Epidermal melanocyte (primary cell): ENCODE measurements around the gene IFNG-AS1.

Experiments used
- DNase-seq: peaks from one replicate; pipeline ENCODE4 v3.0.0; 2011; ENCODE audit warnings: low spot score; ENCODE audit not compliant: insufficient read length

The IFNG-AS1 gene

DNA sequence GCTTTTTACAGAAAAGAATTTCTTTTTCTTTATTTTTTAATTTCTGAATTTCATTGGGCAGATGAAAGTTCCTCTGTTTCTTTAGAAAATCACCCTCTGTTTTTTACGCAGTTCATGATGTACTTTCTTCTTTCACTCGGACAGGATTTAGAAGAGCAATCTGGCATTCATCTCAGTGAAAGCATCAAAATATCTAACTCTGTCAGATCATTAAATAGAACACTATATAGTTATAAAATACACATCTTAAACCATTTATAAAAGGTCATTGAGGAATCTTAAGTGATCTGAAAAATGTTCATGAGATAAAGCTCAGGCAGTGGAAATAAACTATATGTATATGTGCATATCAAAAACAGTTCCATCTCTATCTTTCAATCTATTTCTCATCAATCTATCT is 3.9 kb downstream of the IFNG-AS1 start:
- no peak for DNase-seq

DNA sequence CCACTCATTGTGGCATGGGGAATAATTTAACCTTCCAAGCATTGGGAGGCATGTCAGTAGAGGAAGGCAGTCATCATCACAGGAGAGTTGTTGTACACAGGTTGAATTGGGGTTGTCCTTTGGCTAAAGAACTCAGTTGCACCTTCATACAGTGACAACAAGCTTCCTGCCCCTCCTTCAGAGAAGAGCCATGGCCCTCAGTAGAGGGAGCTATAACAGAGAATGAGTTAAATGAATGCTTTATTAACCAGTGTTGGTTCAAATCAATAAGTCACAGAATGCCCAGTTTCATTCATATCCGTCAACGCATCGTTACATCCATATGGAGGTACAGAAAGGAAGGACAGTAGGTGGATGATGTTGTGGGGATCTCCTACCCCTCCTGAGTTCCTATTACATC is 4.8 kb downstream of the IFNG-AS1 start:
- DNase-seq = no peak

DNA sequence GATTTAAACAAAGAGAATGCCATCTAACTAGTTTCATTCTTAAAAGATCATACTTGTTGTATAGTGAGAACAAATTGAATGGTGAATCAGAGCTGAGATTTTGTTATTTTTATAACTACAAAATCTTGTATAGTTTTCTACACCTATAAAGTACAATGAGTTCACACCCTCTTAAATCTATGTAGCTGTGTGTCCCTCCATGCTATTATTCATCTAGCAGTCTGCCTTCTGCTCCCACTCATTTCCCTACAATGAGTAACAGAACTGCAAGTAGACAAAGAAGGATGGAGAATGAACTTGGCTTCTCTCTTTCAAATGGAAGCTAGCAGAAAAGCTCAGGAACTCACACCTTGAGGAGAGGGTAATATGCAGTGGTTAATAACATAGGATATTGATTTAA is 7.1 kb downstream of the IFNG-AS1 start:
- DNase-seq = no peak

DNA sequence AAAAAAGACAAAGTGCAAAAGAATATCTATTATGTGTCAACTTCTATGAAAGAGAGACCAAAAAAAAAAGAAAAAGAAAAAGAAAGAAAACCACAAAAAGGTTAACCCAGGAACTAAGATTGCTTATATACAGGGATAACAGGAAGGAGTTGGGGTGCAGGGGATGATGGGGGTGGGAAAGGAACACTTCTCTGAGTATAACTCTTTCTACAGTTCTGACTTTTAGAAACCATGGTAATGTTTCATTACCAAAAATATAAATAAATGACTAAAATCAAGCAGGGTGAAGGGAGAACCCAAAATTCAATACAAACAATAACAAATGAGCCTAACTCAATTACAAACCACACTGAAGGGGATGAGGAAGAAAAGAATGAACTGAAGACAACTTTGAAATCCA is 9.1 kb downstream of the IFNG-AS1 start:
- no peak for DNase-seq

DNA sequence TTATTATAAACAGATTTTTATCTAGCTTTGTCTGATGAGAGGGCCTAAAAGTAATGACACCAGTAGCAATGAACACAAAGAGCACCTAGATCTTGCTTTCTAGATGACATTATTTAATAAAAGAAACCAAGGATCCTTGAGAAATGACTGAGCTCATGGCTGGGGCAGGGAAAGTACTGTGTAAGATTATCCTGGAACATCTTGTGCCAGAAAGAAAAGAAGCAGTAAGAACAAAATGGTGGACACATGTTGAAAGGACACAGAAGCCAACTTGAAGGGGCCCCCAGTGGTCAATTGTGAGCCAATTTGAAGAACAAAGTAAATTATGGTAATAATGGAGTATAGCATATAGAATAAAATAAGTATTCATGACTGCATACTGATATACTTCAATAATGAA is 10.0 kb downstream of the IFNG-AS1 start:
- DNase-seq = no peak

DNA sequence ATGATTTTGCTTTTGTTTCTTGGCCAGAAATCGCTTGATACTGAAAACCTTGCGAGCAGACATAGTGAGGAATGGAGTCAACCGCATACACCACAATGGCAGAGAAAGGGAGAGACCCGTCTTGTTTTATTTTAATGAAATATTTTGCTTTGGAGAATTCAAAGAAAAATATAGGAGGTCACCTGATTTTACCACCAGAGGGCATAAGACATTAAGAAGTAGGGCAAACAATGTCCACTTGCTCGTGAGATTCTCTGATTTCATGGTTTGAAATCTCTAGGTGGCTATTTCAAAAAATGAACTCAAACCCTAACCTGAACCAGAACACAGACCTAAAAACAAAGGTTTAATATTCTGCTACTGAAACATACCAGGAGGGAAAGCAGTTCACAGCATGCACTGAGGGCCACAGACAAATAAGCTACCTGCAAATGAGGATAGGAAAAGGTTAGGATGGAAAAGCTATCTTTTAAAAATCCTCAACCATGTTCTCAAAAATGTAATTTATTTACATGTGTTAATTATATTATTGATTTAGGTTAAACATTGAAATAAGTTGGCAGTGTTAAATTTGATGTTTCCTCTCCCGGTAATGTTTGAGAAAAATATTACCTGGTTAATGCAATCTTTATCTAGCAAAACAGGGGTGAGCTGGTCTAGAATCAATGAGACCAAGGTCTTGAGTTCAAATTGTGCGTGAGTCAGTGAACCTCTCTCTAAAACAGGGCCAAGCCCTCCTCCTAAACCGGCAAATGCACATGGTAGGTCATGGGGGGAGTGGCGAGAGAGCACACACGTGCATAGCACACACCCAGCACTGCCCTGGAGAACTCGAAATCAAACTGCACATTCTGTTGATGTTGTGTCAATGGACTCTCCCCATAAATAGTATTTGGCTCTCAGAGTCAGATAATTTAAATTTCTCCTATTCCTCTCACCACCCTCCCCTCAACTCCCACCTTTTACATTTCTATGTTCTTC is 12.5 kb downstream of the IFNG-AS1 start:
- no peak for DNase-seq

DNA sequence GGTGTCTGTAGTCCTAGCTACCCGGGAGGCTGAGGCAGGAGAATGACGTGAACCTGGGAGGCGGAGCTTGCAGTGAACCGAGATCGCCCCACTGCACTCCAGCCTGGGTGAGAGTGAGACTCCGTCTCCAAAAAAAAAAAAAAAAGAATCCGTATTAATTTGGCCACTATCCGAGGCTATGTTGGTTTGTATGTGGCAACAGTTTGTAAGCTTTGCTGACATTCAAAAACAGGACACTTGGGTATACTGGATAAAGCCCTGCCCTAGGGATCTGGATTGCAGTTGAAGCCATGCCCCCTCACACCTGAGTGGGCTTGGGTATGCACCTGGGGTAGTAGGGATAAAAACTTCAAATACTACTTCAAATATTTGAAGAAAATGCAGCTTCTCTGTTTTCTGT is 14.5 kb downstream of the IFNG-AS1 start:
- DNase-seq = no peak

DNA sequence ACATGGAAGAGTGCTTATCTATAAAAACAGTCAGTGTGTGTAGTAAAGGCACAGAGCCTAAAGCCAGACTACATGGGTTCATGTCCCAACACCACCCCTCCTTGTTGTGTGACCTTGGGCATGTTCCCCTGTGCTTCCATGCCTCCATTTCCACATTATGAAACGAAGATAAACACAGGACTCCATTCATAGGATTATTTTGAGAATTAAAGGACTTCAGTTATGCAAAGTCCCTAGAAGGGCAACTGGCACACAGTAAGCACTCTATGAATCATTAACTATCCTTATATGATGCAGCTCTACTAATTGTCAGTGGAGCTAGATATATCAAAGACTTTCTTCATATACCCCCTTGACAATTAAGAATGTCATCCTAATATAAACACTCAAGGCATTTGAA is 17.8 kb downstream of the IFNG-AS1 start:
- no peak for DNase-seq

DNA sequence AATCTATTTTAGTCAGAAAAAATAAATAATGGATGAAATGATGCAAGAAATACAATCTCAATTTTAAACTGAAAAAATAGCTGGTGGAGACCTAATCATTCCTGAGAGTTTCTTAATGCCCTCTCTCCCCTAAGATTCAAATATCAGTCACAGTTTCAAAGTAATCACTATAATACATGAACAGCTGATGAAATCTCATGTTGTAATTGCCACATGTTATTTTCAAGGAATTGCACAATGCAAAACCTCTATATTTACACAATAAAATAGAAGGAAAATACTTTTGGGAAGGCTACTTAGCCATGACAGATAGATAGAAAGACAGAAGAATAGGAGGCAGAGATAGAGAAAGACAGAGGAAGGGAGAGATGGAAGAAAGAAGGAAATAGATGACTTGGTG is 18.2 kb downstream of the IFNG-AS1 start:
- no peak for DNase-seq

DNA sequence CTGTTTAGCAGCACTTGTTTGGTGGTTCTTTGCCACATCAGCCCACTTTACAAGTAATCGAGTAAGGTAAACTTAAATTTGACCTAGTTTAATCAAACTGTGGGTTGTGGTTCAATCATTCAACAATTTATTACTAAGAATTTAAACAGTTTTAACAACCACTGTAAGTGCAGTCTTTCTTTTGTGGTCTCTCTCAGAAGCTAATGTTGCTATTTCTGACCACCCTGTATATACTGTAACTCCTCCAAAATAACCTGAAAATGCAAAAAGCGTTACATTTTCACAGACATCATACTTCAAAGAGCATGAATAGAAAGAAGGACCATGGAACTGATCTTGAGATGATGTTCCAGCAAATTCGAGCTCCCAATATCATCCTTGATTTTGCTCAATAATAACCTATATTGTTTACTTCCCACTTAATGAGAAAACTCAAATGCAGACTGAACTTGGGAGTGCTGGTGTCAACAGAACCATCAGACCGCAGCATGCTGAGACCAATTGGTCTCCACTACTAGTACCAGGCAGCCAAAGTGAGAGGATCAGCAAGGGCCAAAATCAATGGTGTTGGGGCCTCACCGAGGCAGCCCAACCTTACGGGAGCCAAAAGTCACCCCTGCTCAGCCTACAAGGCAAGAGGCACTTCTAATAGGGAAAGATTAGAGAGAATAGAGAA is 22.1 kb downstream of the IFNG-AS1 start:
- DNase-seq = no peak

DNA sequence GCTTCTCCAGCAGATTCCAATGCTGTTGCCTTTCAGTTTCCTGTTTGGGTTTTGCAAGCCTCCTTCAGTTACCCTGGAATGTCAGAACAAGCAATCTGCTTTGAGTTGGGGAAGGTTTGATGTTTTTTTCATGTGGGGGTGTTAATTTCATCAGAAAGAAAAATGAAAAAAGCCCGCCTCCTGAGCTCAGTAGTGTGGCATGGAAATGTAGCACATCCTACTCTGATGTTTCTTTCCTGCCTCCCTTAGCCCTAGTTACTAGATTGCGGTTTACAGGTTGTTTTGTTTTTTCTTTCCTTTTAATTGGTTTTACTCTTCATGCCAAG is 22.6 kb downstream of the IFNG-AS1 start:
- DNase-seq = no peak

DNA sequence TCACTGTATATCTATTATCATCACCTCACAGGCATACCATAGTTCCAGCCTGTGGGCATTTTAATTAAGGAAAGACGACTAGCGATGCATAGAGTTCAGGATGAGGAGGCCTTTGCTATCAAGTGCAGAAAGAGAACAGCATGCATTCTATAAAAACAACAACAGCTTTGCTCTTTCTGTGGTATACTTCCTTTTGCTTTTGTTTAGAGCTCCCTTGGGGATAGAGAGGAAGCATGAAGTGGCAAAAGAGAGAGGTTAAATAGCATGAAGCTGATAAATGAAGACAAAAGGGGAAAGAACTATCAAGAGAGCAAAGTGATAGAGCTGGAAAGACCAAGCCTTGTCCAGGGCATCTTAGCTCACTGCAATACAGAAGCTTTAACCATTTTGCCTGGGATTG is 23.5 kb downstream of the IFNG-AS1 start:
- no peak for DNase-seq

DNA sequence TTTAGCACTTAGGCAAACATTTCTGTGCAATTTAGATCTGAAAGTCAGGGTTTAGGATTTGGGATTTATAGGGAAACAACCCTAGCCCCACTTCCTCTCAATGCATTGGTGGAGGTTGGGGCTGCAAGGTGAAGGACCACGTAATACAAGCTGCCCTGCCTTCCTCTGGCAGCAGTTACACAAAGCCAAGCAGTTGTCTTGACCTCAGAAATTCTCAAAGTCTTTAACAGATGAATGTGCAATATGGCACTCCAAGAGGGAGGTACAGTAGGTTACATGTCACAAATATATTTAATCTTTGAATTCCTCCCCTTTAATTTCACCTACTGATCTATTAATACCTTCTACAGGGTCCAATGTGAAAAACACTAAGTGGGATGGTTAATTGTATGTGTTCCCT is 23.9 kb downstream of the IFNG-AS1 start:
- DNase-seq = no peak

DNA sequence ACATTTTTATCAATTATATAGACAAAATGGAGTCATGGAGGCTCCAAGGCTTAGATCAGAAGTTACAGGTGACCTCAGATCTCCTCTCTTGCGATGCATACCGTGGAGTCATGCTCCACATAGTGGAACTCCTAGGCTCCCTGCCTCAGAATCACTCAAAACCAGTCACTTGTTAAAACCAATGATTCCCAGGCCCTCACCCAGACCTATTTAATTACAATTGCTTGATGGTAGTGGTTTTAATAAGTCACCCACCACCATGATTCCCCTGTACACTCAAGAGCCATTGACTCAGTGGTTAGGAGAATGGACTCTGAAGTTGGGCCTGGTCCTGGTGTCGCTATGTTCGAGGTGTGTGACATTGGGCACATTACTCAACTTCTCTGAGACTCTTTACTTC is 26.9 kb downstream of the IFNG-AS1 start:
- no peak for DNase-seq

DNA sequence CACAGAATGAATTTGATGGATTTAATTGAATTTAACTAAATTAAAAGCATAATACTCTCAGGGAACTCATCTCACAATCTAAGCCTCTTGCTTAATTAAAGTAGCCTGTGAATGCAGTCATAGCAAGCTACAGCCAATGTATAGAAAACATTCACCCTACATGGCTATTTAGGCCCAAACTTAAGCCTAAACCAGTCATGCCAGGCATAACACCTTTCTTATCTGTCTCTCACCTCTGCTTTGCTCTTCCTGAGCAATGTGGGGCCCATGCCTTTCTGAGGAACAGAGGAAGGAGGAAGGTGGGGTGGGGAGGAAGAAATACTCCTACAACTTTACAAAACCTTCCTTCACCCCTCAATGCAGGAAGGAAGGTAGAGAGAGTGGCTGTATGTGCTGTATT is 29.1 kb downstream of the IFNG-AS1 start:
- DNase-seq = no peak

DNA sequence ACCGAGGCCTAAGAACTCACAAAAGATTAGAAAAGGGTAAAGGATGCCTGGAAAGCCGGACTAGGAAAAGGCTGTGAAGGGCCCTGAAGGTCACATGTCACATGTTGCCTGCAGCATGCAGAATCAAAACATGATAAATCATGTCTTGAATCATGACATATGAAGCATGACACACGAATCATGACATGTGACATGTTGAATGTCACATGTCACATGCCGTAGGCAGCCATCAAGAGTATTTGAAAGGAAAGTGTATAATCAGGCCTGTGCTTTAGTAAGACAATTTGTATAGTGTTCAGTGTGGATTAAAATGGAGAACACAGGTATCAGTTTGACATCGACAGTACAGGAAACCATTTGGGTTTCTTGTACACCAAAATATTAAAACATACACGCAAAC is 30.8 kb downstream of the IFNG-AS1 start:
- DNase-seq = no peak

DNA sequence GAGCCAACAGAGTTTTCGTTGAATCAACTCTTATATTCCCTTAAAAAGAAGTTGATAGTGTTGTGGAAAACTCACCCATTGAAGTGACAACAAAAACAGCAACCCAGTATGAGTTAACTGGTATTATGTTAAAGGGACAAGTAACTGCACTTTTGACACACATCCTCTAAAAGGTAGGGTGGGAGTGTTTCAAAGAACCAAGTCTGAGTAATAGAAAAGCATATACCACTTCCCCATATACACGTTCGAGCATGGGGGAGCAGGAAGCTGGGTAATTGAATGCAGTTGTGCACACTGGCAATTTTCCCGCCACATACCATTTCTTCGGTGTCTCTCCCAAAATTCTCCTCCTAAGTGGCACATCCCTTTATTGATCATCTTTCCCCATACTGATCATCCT is 31.5 kb downstream of the IFNG-AS1 start:
- DNase-seq = no peak

DNA sequence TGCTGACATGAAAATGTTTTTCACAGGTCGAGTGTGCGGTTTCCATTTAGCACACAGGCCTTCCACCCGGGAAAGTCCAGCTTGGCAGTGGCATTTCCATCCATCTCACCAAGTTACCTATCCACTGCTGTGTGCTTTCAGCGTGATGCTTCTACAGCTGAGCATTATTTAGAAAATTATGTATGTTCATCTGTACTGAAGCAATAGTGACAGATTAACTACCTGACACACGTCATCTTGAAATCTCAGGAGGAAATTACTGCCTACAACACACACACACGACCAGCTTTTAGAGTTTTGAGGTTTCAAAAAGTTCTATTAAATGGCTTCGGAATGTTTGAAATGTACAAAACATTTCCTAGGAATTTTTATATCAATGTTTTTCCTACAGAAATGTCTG is 39.4 kb downstream of the IFNG-AS1 start:
- no peak for DNase-seq

DNA sequence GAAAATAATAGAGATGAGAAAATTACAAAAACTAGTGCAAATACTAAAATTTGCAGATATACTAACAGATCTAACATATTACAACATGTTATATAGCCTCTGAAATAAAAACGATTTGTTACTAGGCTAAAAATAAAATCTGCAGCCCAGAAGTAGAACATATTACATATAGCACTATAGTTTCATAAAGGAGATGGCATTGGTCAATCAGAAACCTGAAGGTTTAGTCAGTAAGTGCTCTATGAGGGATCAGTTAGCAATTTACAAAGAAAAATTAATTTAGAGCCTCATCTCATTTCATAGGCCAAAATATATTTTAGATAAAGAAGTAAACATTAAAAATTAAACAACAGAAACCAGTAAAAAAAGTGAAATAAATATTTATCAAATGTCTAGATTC is 41.0 kb downstream of the IFNG-AS1 start:
- DNase-seq = no peak

DNA sequence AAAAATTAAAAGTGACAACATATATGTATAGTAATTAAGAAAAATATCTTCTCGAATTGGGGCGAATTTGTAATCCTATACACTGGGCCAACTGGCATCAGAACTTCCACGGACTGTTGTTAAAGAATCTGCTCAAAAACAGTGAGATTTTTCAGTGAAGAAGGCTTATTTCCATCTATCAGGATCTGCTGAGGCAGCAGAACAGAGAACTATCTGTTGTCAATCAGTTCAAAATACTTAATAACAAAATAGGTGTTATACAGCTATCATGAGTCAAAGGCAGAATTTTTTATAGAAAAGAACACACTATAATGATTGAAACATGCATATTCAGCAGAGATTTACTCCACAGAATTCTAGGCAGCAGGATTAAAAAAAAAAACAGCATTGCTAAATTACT is 41.9 kb downstream of the IFNG-AS1 start:
- DNase-seq = no peak

DNA sequence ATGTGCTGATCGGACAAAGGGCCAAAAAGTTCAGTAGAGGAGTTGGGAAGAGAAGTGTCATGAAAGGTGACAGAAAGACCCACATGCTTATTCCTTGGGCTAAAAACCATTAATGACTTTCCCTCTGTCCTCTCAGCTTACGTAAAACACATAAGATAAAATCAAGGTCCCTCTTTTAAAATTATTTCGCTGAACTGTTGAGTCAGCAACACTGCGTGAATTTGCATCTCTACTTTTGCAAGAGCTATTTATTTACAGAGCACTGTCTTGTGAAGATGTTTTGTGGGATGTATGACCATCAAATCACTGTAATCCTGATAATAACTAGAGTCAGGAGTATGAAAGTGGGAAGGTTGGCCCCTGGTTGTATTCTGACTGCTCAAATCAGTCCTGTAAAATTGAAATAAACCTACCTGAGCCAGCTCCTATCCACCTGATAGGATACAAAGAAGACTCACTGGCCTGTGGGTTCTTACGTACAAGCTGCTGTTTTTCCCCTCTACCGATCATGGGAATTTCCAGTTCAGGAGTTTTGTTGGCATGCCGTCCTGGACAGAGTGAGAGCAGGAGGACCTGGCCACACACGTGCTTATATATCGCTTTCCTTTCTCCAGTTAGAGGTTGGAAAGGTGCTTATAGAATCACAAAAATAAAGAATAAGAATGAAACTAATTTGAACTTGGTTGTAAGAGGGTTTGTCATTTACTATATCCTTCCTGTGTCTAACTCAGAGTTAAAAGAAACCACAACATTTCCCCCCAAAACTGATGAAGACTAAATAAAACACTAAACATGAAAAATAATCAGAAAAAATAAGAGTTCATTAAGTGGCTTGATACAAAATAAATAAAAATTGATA is 42.9 kb downstream of the IFNG-AS1 start:
- DNase-seq = no peak

DNA sequence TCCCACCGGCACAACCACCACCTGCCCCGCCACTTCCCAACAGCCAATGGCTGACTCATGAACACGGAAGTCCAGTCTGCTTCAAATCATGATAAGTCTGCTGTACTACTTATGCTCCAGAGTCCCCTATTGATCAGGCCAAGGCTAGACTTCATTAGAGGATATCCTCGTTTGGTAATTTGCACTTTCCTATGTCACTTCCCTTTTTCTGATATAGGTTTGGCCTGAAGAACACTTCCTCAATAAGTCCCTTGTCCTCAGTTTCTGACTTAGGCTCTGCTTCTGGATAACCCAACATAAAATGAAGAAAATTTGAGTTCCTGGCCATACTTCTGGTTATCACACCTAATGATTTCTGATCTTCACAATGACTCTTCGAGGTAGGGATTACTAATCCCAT is 45.3 kb downstream of the IFNG-AS1 start:
- DNase-seq = no peak
